ENCODE data around the gene TNS1.

The TNS1 gene

DNA sequence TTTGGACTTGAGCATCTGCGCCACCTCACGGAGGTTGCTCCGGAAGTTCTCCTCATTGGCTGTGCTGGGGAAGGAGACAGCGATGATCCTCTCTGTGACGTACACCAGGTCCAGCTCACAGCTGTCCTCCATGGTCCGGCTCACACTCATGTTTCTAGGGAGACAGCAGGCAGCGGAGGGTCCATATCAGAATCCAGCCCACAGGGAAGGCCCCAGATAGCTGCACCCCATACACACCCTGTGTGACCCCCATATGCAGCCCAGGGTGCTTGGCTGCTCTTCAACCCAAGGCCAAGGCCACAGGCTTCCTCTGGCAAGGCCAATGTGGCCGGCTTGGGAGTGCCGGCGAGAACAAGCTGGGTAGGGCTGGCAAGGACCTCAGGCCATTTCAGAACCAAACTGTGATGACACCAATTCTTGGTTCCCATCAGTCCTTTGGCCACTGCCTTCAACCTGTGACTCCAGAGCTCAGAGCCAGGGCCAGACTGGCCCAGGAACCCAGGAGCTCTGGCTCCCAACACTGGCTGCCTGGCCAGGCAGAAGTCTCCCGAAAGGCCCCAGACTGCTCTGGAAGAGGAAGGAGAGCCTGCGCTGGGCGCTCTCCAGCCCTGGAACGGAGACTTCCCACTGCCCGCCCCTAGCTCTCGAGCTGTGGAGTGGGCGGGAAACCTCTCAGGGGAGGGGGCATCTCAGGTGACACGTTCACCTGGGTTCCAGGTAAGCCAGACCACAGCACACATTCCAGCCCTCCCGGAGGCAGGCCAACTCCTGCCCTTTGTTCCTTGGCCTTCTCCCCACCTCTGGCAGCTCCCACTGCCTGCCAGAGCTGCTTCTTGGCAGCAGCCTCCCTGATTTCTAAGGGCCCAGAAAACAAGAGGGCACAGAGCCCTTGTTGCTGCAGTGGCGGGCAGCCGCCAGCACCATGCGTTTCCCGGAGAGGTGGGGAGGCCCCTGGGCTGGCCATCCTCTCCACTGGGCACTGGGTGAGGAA is 104.7 kb downstream of the TNS1 start:
- no peak for DNase-seq (ENCODE audit: low read depth in 2 of 2)

- no peak for DNase-seq (ENCODE audit: low read depth in 2 of 2)
Measured at GRCh38 chr2:217897091-217897715, 105.6 kb downstream of the TNS1 start.

DNA sequence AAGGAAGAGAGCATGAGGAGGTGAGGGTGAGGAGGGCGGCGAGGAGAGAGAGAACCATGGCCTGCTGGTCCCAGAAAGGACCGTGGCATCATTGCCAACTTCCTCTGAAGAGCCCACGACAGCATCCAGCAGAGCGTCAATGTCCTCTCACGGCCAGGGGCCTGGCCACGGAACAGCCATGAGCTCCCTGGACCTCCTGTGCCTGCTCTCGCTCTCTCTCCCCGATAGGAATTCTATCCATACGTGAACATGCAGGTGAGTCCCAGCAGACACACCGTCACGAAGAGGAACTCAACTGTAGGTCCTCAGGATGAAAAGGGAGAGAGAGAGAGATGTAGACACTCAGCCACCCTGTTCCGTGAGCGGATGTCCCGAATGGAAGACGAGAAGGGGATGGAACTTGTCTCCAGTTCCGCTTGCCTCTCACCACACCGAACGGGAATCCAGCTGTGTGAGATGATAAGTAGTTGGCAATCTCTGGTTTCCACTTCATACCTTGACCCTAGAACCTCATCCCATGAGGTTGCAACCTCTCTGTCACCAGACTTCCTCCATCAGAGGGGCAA is 107.6 kb downstream of the TNS1 start:
- DNase-seq (ENCODE audit: low read depth in 2 of 2) = no peak

GRCh38 chr2:217893440-217893839 is 109.4 kb downstream of the TNS1 start:
- no peak for DNase-seq (ENCODE audit: low read depth in 2 of 2)

DNA sequence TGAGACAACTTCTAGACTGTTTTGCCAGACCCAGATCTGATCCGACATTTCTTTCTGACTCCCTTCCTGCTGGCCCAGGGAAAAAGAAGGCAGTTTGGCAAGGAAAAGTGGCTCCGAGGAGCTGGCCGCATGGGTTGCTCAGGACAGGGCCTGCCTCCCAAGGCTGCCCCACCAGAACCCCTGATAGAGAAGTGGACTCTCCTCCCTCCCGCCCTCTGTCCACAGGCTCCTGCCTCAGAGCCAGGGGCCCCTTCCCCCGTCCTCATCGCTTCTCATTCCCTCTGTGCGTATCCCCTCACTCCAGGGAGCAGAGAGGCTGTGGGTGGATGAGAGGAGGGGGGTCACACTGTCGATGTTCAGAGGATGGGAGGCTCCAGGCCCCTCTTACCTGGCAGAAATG is 110.2 kb downstream of the TNS1 start:
- DNase-seq (ENCODE audit: low read depth in 2 of 2) = no peak

- DNase-seq (ENCODE audit: low read depth in 2 of 2) = no peak
Measured at GRCh38 chr2:217890445-217890844, 112.3 kb downstream of the TNS1 start.

DNA sequence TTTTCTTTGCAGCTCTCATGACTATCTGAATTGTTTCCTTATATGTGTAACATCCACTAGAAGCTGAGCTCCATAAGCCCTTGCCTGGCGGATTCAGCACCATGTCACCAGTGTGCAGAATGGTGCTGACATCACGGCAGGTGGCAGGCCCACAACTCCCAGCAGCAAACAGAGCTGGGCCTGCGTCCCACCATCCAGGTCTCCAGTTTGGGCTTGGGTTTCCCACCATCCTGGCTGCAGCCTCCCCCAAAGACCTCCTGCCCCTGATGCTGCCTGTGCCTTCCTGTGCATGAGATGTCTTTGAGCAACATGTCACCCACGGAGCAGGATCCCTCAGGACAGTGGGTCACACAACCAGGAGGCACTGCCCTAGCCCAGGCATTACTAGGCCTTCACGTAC is 113.1 kb downstream of the TNS1 start:
- no peak for DNase-seq (ENCODE audit: low read depth in 2 of 2)

DNA sequence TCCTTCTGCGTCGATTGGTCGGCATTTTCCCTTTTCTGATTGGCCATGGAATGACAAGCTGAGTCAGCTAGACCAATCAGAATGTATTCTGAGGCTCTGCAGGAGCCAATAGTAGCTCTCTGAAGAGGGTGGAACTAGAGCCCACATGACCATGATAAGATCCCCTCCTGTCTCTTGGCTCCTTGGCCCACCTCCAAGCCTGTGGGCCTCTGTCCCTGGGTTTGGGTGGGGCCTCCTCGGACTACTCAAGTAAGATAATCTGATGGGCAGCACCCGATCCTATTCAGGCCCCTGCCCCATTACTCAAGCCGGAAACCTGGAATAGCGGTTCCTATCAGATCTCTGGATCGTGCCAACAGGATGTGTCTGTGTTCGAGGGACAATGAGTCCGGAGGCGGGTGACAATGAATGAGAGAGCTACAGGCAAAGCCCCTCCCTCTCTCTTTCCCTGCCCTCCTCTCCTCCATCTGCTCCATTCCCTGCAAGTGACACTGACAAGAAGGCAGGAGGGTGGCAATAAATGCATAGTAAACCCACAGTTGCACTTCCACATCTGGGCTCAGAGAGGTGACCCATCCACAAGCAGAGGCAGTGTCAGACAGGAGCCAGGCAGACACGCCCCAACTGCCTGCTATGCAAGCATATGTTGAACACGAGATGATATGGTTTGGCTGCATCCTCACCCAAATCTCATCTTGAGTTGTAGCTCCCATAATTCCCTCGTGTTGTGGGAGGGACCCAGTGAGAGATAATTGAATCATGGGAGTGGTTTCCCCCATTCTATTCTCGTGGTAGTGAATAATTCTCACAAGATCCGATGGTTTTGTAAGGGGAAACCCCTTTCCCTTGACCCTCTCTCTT is 114.7 kb downstream of the TNS1 start:
- DNase-seq (ENCODE audit: low read depth in 2 of 2) = no peak

DNA sequence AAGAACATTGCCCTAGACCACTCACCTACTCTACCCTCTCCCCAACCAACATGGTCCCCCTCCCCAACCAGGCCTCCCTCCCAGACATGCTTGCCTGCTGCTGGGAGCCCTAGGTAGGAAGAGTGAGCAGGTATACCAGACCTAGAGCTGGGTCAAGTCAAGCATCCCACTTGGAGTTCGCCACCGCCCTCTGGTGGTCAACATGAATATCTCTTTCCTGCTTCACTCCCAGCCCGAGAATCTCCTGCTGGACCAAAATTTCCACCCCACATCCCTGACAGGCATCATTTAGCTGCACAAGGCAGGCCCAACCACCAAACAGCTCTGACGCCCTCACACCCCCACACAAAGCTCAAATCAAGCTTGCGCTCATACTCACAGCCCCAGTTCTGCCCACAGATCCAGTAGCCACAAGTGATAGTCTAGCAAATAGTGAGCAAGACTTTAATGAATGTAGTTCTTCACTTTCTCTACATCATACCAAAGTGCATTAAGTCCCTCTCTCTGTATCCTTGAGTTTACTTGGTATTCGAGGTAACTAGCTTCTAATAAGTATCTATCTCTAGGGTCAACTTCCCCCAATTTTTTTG is 116.0 kb downstream of the TNS1 start:
- DNase-seq (ENCODE audit: low read depth in 2 of 2) = peak; percentile 15 to 36

DNA sequence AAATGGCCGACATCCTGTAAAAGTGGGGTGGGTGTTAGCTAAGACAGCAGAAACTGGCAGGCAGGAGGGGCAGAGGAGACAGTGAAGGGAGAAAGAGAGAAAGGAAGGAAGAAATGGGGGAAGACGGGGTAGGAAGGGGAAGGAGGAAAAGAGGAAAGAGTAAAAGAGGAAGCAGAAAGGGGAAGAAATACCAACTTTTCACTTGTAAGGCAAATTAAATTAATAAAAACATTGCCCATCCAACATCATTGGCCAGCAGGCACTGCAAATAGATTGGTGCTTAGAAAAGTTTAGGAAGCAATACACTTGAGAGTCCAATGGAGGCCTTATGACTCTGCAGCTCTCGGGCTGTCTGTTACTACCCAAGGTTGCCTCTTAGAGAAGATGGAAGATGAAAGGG is 116.7 kb downstream of the TNS1 start:
- no peak for DNase-seq (ENCODE audit: low read depth in 2 of 2)

DNA sequence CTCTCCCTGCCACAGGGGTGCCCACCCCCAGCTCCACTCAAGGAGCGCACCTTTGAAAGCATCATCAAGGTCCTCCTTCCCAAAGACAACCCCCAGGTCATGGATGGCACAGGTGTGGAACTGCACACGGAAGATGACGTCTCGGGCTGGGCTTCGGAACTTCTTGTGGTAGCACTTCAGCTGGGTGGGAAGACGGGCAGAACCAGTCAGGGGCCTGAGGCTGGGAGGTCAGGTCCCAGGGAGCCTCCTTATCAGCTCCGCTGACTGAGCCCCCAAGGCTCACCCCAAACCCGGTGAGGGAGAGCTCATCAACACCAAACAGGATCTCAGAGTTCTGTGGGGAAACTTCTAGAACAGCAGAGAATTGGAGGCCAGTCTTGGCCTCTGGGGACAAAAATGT is 117.8 kb downstream of the TNS1 start:
- DNase-seq (ENCODE audit: low read depth in 2 of 2) = no peak

- DNase-seq (ENCODE audit: low read depth in 2 of 2) = no peak
Measured at GRCh38 chr2:217880891-217881290, 121.9 kb downstream of the TNS1 start.

- DNase-seq (ENCODE audit: low read depth in 2 of 2) = no peak
Measured at GRCh38 chr2:217880287-217880889, 122.4 kb downstream of the TNS1 start.

DNA sequence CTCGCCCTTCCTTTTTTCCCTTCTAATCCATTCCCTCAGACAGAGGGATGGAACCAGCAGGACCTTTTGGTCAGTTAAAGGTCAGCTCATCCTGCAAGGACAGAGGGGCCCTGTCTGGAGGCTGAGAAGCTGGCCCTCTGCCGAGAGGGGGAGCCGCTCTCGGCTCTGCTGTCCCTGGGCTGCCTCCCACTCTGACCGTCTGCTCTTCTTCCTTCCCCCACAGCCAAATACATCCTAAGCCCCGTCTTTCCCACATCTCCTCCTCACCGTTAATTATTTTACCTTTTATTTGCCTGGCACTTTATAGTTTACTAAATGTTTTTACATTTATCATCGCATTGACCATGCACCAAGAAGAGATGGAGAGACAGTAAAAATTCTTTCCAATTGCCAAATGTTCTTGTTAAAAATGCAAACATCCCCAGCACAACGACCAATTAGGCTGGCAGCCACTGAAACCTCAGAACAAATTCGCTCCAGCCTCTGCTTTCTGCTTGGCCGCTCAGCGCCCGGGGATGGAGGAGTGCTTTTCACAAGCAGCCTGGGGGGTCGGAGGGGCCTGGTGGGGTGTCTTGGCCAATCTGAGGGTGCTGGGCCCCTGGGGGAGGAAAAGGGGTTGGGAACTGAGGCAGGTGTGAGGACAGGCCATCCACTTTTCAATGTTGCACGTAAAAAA is 123.7 kb downstream of the TNS1 start:
- DNase-seq (ENCODE audit: low read depth in 2 of 2) = no peak

DNA sequence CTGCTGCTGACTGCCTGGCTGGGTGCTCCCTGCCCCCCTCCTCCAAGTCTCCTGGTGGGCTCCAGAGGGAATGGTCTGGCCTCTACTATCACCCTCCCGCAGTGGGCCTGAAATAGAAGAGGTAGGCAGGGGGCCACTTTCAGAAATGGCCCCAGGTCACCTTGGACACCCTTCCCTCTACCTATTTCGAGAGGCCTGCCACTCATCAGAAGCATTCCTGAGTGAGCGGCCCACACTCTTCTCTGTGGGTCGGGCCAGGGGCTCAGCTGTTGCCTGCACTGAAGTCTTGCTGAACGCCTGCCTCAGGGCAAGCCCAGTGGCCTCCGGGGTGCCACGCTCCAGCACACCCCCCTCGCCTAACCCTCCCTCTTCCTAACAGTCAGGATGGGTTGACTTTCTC is 124.9 kb downstream of the TNS1 start:
- no peak for DNase-seq (ENCODE audit: low read depth in 2 of 2)

- no peak for DNase-seq (ENCODE audit: low read depth in 2 of 2)
Measured at GRCh38 chr2:217876253-217876570, 126.6 kb downstream of the TNS1 start.

GRCh38 chr2:217875556-217876252 is 127.1 kb downstream of the TNS1 start:
- DNase-seq (ENCODE audit: low read depth in 2 of 2) = no peak

DNA sequence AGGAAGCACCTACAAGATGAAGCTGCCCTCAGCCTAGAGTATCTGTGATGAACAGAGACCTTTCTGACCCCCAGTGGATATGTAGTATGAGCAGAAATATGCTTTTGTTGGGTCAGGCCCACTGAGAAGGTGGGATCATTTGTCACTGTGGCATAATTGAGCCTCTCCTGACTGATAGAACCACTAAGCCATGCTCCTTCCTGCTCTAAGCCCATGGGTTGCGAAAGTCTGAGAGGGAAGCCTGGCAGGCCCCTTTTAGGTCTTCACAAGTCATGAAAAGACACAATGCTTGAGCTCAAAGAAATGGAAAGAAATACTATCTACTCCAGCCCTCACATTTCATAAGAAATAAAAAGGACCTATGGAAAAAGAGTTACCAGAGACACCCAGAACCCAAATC is 127.7 kb downstream of the TNS1 start:
- no peak for DNase-seq (ENCODE audit: low read depth in 2 of 2)

DNA sequence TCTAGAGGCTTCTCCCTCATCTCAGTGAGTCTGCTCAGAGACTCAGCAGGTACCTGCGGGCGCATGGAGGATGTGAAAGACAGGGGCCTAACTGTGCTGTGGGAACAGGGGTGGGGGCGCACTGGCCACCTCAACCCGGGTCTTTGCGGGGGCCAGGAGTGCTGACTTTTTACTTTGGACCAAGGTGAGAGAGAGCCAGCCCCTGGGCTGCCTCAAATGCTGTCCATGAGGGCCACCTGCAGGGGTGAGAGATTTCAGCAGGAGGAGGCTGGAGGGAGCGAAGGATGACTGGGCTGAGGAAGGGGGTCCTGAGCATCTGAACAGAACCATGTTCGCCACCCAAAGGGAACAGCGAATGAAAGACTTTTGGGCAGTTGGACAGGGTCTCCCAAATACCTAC is 129.4 kb downstream of the TNS1 start:
- no peak for DNase-seq (ENCODE audit: low read depth in 2 of 2)

- no peak for DNase-seq (ENCODE audit: low read depth in 2 of 2)
Measured at GRCh38 chr2:217872319-217872718, 130.5 kb downstream of the TNS1 start.
